Measurements from ENCODE around the gene NCL. TPM values are rescaled to one million over a fixed set of nuclear protein-coding genes. Genes with fewer than 3 reads are reported as not detected.
"Not testable (repeated sequence)": the region's sequence is repeated elsewhere in the genome, so short reads cannot be mapped to it uniquely, and the experiment has no call there.

Gene NCL
- total and polyA plus RNA-seq, 2 of the 4 experiments (the other 2 are of a cell fraction): 267 to 289 TPM

GRCh38 chr2:231430437-231430836 is 33.8 kb downstream of the NCL start:
- in situ Hi-C loops (cut with MboI; ENCODE audit: low sequenced_read_pairs); dilution Hi-C loops (cut with HindIII; ENCODE audit: low sequenced_read_pairs, unreplicated experiment): not testable (repeated sequence)
- no CpG with 5 or more reads among the region's 4 CpGs for WGBS, 2 experiments (ENCODE audit: extremely low coverage in 2 of 2, insufficient read length in 1 of 2)

More at GRCh38 chr2:231430437-231430836, 33.8 kb downstream of the NCL start:
- H4K5ac ChIP-seq (ENCODE audit: low read depth, low read length); H3K4ac ChIP-seq (ENCODE audit: low read depth, low read length); H3K79me1 ChIP-seq (ENCODE audit: low read depth in 1 of 2, low read length in 2 of 2); H3K9ac ChIP-seq (ENCODE audit: low read depth, low read length); H3K23ac ChIP-seq (ENCODE audit: low read depth, low read length); H2AK9ac ChIP-seq (replicated peaks; ENCODE audit: low read depth, low read length, poor library complexity); H2AK5ac ChIP-seq (ENCODE audit: low read depth, low read length); H3K4me2 ChIP-seq (ENCODE audit: low read depth, low read length); H2BK20ac ChIP-seq (ENCODE audit: low read depth, low read length); POLR2A ChIA-PET (ENCODE audit: unreplicated experiment); CTCF ChIA-PET; DNase-seq; H4K91ac ChIP-seq (ENCODE audit: insufficient read depth, low read depth, low read length); ATAC-seq (ENCODE audit: low read depth); H3K27ac ChIP-seq (ENCODE audit: insufficient read depth, low read length); H3K9me3 ChIP-seq (ENCODE audit: control insufficient read depth, insufficient read depth, low read length); H2BK15ac ChIP-seq (ENCODE audit: low read depth, low read length); H4K20me1 ChIP-seq (ENCODE audit: insufficient read depth, low read length); BruUV-seq (replicated peaks); H3K27me3 ChIP-seq (ENCODE audit: control insufficient read depth, insufficient read depth, low read length); H3K56ac ChIP-seq (ENCODE audit: extremely low read depth, insufficient read depth, low read length); H3K4me3 ChIP-seq (ENCODE audit: insufficient read depth, low read depth, low read length); H3K9me1 ChIP-seq (ENCODE audit: insufficient read depth, low read length); H3K36me3 ChIP-seq (ENCODE audit: control insufficient read depth, insufficient read depth, low read length); H3K4me1 ChIP-seq (ENCODE audit: control insufficient read depth, insufficient read depth, low read length); H3K14ac ChIP-seq (replicated peaks; ENCODE audit: low read depth, low read length); H2BK5ac ChIP-seq (ENCODE audit: low read depth, low read length, poor library complexity, severe bottlenecking); H4K8ac ChIP-seq (ENCODE audit: low read depth in 2 of 2, low read length in 2 of 2); H2BK120ac ChIP-seq (ENCODE audit: low read depth, low read length); H2AFZ ChIP-seq (replicated peaks; ENCODE audit: low read length, poor library complexity); intact Hi-C loops (cut with micrococcal nuclease); H3K18ac ChIP-seq (ENCODE audit: low read depth, low read length): not testable (repeated sequence)
